DMS53 treated with DMSO at 0.1 percent for 48 hours (cell line): ENCODE data around the gene GPAT3.

Source experiments
- DNase-seq: peaks from one replicate; lab custom pipeline; 2025; ENCODE audit not compliant: unreplicated experiment; lab: John Stamatoyannopoulos, UW

GPAT3 gene

GRCh38 chr4:83639849-83640493, 104.1 kb downstream of the GPAT3 start:
- DNase-seq: peak; percentile 57

DNA sequence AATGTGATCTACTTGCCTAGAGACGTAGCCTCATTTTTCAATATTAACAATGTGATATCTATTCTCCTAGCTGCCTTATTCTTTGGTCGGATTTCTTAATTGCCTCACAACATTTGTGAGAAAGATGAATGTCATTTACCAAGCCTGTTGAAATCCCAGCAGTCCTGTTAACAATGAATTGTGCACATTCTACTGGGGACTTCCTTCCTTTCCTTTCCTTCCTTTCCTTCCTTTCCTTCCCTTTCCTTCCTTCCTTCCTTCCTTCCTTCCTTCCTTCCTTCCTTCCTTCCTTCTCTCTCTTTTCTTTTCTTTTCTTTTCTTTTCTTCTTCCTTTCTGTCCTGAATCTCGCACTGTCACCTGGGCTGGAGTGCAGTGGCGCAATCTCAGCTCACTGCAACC, 107.1 kb downstream of the GPAT3 start:
- no peak for DNase-seq

DNA sequence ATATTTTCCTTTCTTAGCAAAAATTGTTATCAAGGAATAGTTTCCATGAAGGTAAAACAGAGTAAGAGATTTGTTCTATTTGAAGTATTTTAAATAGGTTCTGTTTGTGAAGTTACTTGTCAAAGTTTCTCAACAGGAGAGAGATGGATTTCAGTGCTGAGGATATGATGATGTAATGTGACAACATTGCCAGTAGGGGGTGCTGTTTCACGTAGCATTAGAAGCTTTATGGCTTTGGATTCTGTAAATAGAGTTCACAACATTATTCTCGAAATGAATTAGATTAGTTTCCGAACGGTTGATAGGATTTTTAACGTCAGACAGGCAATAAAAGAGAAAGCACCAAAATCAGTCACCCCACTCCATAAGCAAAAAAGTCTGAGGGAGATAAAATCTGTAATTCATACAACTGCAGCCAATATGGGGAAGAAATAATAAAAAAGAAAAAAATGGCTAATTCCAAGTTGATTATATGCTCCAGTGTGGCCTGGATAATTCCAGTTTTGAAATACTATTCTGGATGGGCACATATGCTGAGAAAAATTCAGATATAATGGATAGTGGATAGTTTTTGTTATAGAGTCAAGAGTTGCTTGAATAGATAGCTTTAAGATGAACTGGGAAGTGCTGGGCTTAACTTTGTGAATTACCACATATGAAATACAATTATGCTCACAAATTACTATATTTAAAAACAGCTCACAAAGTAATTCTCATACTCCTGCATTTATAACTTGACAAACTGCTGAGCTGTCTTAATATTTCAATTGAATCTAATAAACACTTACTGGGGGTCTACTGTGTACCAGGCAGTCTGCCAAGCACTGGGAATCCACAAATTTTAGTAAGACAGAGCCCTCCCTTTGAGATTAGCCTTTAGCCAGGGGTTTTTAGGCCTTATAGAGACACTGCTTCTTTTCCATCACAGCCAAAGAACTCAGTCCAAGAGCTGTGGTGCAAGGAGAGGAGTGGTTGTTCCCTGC, 109.1 kb downstream of the GPAT3 start:
- DNase-seq: peak; percentile 41

DNA sequence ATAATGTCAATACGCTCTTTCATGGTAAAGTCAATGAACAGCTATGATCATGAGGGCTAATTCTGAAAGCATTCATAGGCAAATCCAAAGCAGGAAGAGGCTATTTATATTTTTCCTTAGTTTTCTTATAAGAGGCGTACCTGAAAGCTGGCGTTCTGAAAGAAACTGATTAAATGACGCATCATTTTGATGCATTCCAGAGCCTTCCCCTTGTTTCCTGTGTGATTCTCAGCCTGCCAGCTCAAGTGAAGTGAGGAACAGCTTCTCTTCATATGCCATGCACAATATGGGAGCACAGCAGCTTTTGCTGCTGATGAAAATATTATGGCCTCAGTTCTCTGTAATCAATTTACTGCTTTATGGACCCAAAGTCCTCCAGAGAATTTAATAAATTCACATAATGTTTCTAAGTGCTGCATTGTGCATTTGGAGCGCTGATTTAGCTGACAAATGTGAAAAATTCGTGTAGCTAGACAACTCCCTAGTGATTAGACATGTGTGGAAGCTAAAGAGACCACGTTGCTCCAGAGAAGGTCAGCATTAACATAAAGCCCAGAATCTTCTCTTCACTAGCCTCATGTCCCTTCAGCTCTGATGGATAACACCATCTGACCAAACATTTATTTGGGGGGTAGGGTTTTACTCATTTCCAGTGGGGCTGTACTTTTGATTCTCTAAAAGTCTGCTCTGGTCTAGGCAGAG, 110.8 kb downstream of the GPAT3 start:
- no peak for DNase-seq

DNA sequence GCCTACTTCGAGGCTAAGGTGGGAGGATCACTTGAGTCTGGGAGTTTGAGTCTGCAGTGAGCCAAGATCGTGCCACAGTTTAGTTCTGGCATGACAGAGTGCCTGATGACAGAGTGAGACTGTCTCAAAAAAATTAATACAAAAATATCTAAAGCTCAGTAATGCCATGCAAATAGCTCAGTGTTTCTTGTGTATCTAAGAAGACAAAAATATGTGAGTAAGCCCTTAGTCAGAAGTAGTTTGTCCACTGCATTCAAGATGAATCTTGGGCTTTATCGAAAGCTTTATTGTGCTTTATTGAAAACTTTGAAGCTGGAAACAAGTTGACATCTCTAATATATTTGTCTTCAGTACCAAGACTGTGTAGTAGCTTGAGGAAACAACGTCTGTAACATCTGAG, 115.9 kb downstream of the GPAT3 start:
- no peak for DNase-seq
